Measurements from ENCODE around the gene SESN3. TPM values are rescaled to one million over a fixed set of nuclear protein-coding genes. Genes with fewer than 3 reads are reported as not detected.

The SESN3 gene
- total RNA-seq, 1 experiment from 2014 or later, result 36.8 TPM

DNA sequence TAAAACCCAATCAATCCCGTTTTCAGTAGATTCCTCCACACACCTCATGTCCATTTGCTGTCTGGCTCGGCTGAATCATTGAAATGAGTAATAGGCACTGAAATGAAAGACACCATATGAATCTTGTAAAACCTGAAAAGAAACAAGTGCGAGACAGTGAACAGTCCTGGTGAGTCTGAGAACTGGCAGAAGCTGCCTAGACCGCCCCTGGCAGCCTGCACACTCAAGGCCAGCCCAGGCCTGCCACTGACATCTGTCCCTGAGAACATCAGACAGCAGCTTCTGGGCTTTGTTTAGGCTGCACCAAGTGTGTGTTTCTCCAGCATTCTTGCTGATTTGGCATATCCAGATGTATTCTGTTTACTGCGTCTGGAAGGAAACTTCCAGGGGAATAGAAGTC is 96.5 kb downstream of the SESN3 start:
- Histone ChIP-seq H3K27ac (ENCODE audit: insufficient read length, low read depth, low read length) (no peak overlapping the region), H3K56ac (ENCODE audit: insufficient read length, low read depth, low read length) (no peak overlapping the region), H2BK5ac (ENCODE audit: insufficient read length, low read length) (no peak overlapping the region), H4K8ac (replicated peaks; ENCODE audit: insufficient read length, low read depth, low read length) (no peak overlapping the region), H2BK20ac (ENCODE audit: low read depth, low read length, poor library complexity, severe bottlenecking) (no peak overlapping the region), H3K23ac (ENCODE audit: insufficient read length, low read depth, low read length) (no peak overlapping the region), H3K4ac (ENCODE audit: low read depth, low read length) (no peak overlapping the region), H3K14ac (ENCODE audit: insufficient read depth, low read length) (no peak overlapping the region), H3K9me3 (ENCODE audit: control insufficient read depth, low read depth, low read length) (no peaks in the 10 kb centered on the region), H3T11ph (ENCODE audit: low read length) (no peak overlapping the region), H2BK15ac (ENCODE audit: low read depth, low read length) (no peak overlapping the region), H4K5ac (ENCODE audit: insufficient read length, low read depth, low read length) (no peak overlapping the region), H3K18ac (ENCODE audit: insufficient read length, low read depth, low read length) (no peak overlapping the region), H3K4me2 (ENCODE audit: insufficient read depth, insufficient read length, low read length) (no peak overlapping the region), H2AFZ (ENCODE audit: low read length) (no peak overlapping the region), H4K20me1 (ENCODE audit: control insufficient read depth, insufficient read depth, insufficient read length) (no peaks in the 10 kb centered on the region), H2BK12ac (ENCODE audit: insufficient read length, low read depth, low read length) (no peak overlapping the region), H3K9ac (ENCODE audit: extremely low read depth, insufficient read length, low read length) (no peak overlapping the region), H2AK5ac (ENCODE audit: insufficient read length, low read length) (no peak overlapping the region), H3K23me2 (ENCODE audit: insufficient read length, low read depth, low read length, poor library complexity, severe bottlenecking) (no peaks in the 10 kb centered on the region), H3K27me3 (ENCODE audit: insufficient read depth, low read length) (no peaks in the 10 kb centered on the region), H3K79me2 (ENCODE audit: insufficient read depth, low read length) (no peaks in the 10 kb centered on the region), H3K4me1 (ENCODE audit: insufficient read depth, low read length) (no peaks in the 10 kb centered on the region), H4K91ac (ENCODE audit: insufficient read length, low read depth, low read length) (no peak overlapping the region), H2BK120ac (ENCODE audit: low read depth, low read length, poor library complexity, severe bottlenecking) (no peak overlapping the region), H3K79me1 (ENCODE audit: insufficient read depth, low read depth, low read length, poor library complexity, severe bottlenecking) (no peaks in the 10 kb centered on the region)
- TF ChIP-seq CTCF (conservative IDR thresholded peaks at IDR 0.05), result no peak
- Mint-ChIP-seq H3K4me3 (no peak overlapping the region), H3K27ac (no peak overlapping the region), H3K9me3 (no peaks in the 10 kb centered on the region), H3K36me3 (ENCODE audit: insufficient read depth in 1 of 3, low read depth in 3 of 3) (no peaks in the 10 kb centered on the region), H3K4me1 (no peaks in the 10 kb centered on the region), H3K27me3 (ENCODE audit: low read depth) (peaks cover 24% of the 10 kb centered on the region)
- no peak for DNase-seq
- no CpG with 5 or more reads among the region's 5 CpGs for WGBS (ENCODE audit: extremely low coverage, insufficient read length, low lambda C conversion rate)

Data from H9 (cell line).